ENCODE results near the gene NR1H2.

The NR1H2 gene

GRCh38 chr19:50401605-50402450 lies 25.6 kb downstream of the NR1H2 start:
- no peak for DNase-seq (ENCODE audit: low read depth, low spot score)

GRCh38 chr19:50402544-50403301 lies 26.5 kb downstream of the NR1H2 start:
- DNase-seq (ENCODE audit: low read depth, low spot score) = no peak

- no peak for DNase-seq (ENCODE audit: low read depth, low spot score)
These were observed 30.0 kb downstream of the NR1H2 start for GRCh38 chr19:50406156-50406820.

GRCh38 chr19:50406829-50407228 lies 30.6 kb downstream of the NR1H2 start:
- DNase-seq (ENCODE audit: low read depth, low spot score) = no peak

- no peak for DNase-seq (ENCODE audit: low read depth, low spot score)
These were observed 33.1 kb downstream of the NR1H2 start for GRCh38 chr19:50409347-50409746.

GRCh38 chr19:50410109-50410508 lies 33.9 kb downstream of the NR1H2 start:
- no peak for DNase-seq (ENCODE audit: low read depth, low spot score)

- no peak for DNase-seq (ENCODE audit: low read depth, low spot score)
These were observed 36.2 kb downstream of the NR1H2 start for GRCh38 chr19:50412419-50412818.

GRCh38 chr19:50413096-50413495 lies 36.8 kb downstream of the NR1H2 start:
- no peak for DNase-seq (ENCODE audit: low read depth, low spot score)

GRCh38 chr19:50413531-50413930 lies 37.3 kb downstream of the NR1H2 start:
- no peak for DNase-seq (ENCODE audit: low read depth, low spot score)

GRCh38 chr19:50414864-50415660 lies 38.8 kb downstream of the NR1H2 start:
- DNase-seq (ENCODE audit: low read depth, low spot score) = no peak

GRCh38 chr19:50415661-50416033 lies 39.4 kb downstream of the NR1H2 start:
- no peak for DNase-seq (ENCODE audit: low read depth, low spot score)

- DNase-seq (ENCODE audit: low read depth, low spot score) = no peak
These were observed 40.0 kb downstream of the NR1H2 start for GRCh38 chr19:50416034-50416977.

- no peak for DNase-seq (ENCODE audit: low read depth, low spot score)
These were observed 41.1 kb downstream of the NR1H2 start for GRCh38 chr19:50417111-50418081.

- DNase-seq (ENCODE audit: low read depth, low spot score) = no peak
These were observed 42.1 kb downstream of the NR1H2 start, which contains the start of gene SPIB for GRCh38 chr19:50418176-50419021. SPIB (plus strand) TSS chr19:50418938; CDS start chr19:50418963, 25 bp downstream.

GRCh38 chr19:50419022-50419579 lies 42.8 kb downstream of the NR1H2 start:
- DNase-seq (ENCODE audit: low read depth, low spot score) = no peak

GRCh38 chr19:50419580-50420035 lies 43.4 kb downstream of the NR1H2 start:
- DNase-seq (ENCODE audit: low read depth, low spot score) = no peak

GRCh38 chr19:50420127-50420526 lies 43.9 kb downstream of the NR1H2 start:
- no peak for DNase-seq (ENCODE audit: low read depth, low spot score)

GRCh38 chr19:50420808-50421207 lies 44.6 kb downstream of the NR1H2 start:
- DNase-seq (ENCODE audit: low read depth, low spot score) = no peak
